MM.1S (cell line): Measurements from ENCODE around the gene CCSAP.

Experiments
- DNase-seq: peaks from one replicate; pipeline ENCODE4 v3.0.0-alpha.2; 2015
- H2AFZ ChIP-seq: fragments of 300-600 bp; sonication (generic); 2 replicates; pipeline ENCODE4 v1.6.0; 2016; ENCODE audit warnings: antibody characterized with exemption, low read length
- H3F3A ChIP-seq: fragments of 300-600 bp; sonication (generic); 2 replicates; pipeline ENCODE4 v1.6.1; 2016; ENCODE audit warnings: mild to moderate bottlenecking, antibody characterized with exemption, low read length, moderate library complexity, mixed read lengths; ENCODE audit not compliant: insufficient read depth
- H3K27ac ChIP-seq: fragments of 300-600 bp; sonication (generic); 2 replicates; pipeline ENCODE4 v1.5.1; 2016; ENCODE audit warnings: mild to moderate bottlenecking, low read length
- H3K27me3 ChIP-seq: fragments of 300-600 bp; sonication (generic); replicated peaks from 2 replicates; pipeline ENCODE4 v1.6.0; 2016; ENCODE audit warnings: low read length; ENCODE audit not compliant: insufficient read depth
- H3K36me3 ChIP-seq: fragments of 300-600 bp; sonication (generic); replicated peaks from 2 replicates; pipeline ENCODE4 v1.6.1; 2016; ENCODE audit warnings: mild to moderate bottlenecking, low read length, mixed read lengths; ENCODE audit not compliant: insufficient read depth
- H3K4me1 ChIP-seq: fragments of 300-600 bp; sonication (generic); 2 replicates; pipeline ENCODE4 v1.6.1; 2016; ENCODE audit warnings: low read length, mixed read lengths
- H3K4me2 ChIP-seq: fragments of 300-600 bp; sonication (generic); 2 replicates; pipeline ENCODE4 v1.6.0; 2016; ENCODE audit warnings: low read depth, low read length
- H3K4me3 ChIP-seq: fragments of 300-600 bp; sonication (generic); 2 replicates; pipeline ENCODE4 v1.5.1; 2016; ENCODE audit warnings: low read length, mixed read lengths
- H3K79me2 ChIP-seq: fragments of 300-600 bp; sonication (generic); 2 replicates; pipeline ENCODE4 v1.6.1; 2016; ENCODE audit warnings: mixed run types, low read length, mixed read lengths
- H3K9ac ChIP-seq: fragments of 300-600 bp; sonication (generic); 2 replicates; pipeline ENCODE4 v1.6.1; 2016; ENCODE audit warnings: low read length, mixed read lengths
- H3K9me2 ChIP-seq: fragments of 300-600 bp; sonication (generic); replicated peaks from 2 replicates; pipeline ENCODE4 v1.6.1; 2016; ENCODE audit warnings: mild to moderate bottlenecking, low read length, mixed read lengths; ENCODE audit not compliant: insufficient read depth
- H3K9me3 ChIP-seq: fragments of 300-600 bp; sonication (generic); replicated peaks from 2 replicates; pipeline ENCODE4 v1.6.1; 2016; ENCODE audit warnings: mild to moderate bottlenecking, low read length, mixed read lengths; ENCODE audit not compliant: insufficient read depth
- H4K20me1 ChIP-seq: fragments of 300-600 bp; sonication (generic); 2 replicates; pipeline ENCODE4 v1.6.1; 2016; ENCODE audit warnings: mild to moderate bottlenecking, low read length, moderate library complexity, mixed read lengths; ENCODE audit not compliant: insufficient read depth
- CTCF ChIP-seq: fragments of 300-600 bp; sonication (generic); IDR thresholded peaks from 2 replicates; pipeline ENCODE4 v1.5.1; 2016; ENCODE audit warnings: antibody characterized with exemption, low read length, mixed read lengths
- EZH2 ChIP-seq: fragments of 300-600 bp; sonication (generic); optimal IDR thresholded peaks from 2 replicates; pipeline ENCODE3; 2017; ENCODE audit warnings: low read depth, mild to moderate bottlenecking, antibody characterized with exemption, low read length, mixed read lengths
- EZH2phosphoT487 ChIP-seq: fragments of 300-600 bp; sonication (generic); IDR thresholded peaks from 2 replicates; pipeline ENCODE4 v1.6.1; 2018; ENCODE audit warnings: antibody characterized with exemption, low read length

CCSAP gene

GRCh38 chr1:229342656-229343569 lies at the start of gene CCSAP:
TSS of gene CCSAP (minus strand) at chr1:229343047. CDS start at chr1:229342465, 582 bp downstream.
- Histone ChIP-seq H3F3A (peaks cover 22% of the 10 kb centered on the region), H3K9ac (peak within 1 kb of the TSS; percentile 80), H3K27ac (peak within 1 kb of the TSS; percentile 78), H3K4me2 (peak within 1 kb of the TSS; percentile 95), H2AFZ (peak within 1 kb of the TSS; percentile 80), H3K79me2 (peaks cover 41% of the 10 kb centered on the region), H3K4me3 (peak within 1 kb of the TSS; percentile 80), H3K36me3 (no peaks in the 10 kb centered on the region), H4K20me1 (no peaks in the 10 kb centered on the region), H3K4me1 (peaks cover 22% of the 10 kb centered on the region), H3K27me3 (0 out of 2 replicates have a peak, but pooled peaks cover 4% of the 10 kb centered on the region), H3K9me3 (no peaks in the 10 kb centered on the region), H3K9me2 (no peaks in the 10 kb centered on the region)
- peak; percentile 76 for DNase-seq
- TF ChIP-seq CTCF (no peak), EZH2 (no peak), EZH2phosphoT487 (no peak)

GRCh38 chr1:229390130-229390529 lies 47.3 kb upstream of the CCSAP start:
- TF ChIP-seq CTCF (no peak), EZH2 (no peak), EZH2phosphoT487 (no peak)
- Histone ChIP-seq H3K27me3 (no peaks in the 10 kb centered on the region), H3K27ac (no peak overlapping the region), H3K4me3 (no peak overlapping the region), H3K9ac (no peak overlapping the region), H2AFZ (no peak overlapping the region), H3K36me3 (no peaks in the 10 kb centered on the region), H4K20me1 (no peaks in the 10 kb centered on the region), H3K4me1 (no peaks in the 10 kb centered on the region), H3K79me2 (no peaks in the 10 kb centered on the region), H3K9me2 (no peaks in the 10 kb centered on the region), H3K4me2 (no peak overlapping the region), H3F3A (no peaks in the 10 kb centered on the region), H3K9me3 (no peaks in the 10 kb centered on the region)
- DNase-seq: no peak

GRCh38 chr1:229388897-229389580 lies 46.2 kb upstream of the CCSAP start:
- Histone ChIP-seq H3K36me3 (no peaks in the 10 kb centered on the region), H3F3A (no peaks in the 10 kb centered on the region), H3K4me1 (no peaks in the 10 kb centered on the region), H3K9me2 (no peaks in the 10 kb centered on the region), H3K9ac (no peak overlapping the region), H4K20me1 (no peaks in the 10 kb centered on the region), H2AFZ (no peak overlapping the region), H3K4me2 (no peak overlapping the region), H3K79me2 (no peaks in the 10 kb centered on the region), H3K27ac (no peak overlapping the region), H3K4me3 (no peak overlapping the region), H3K9me3 (no peaks in the 10 kb centered on the region), H3K27me3 (no peaks in the 10 kb centered on the region)
- DNase-seq: no peak
- TF ChIP-seq CTCF (no peak), EZH2phosphoT487 (no peak), EZH2 (no peak)
